ENCODE results near the gene CLCN5.
"Not testable (repeated sequence)": the region's sequence is repeated elsewhere in the genome, so short reads cannot be mapped to it uniquely, and the experiment has no call there.

Gene CLCN5

GRCh38 chrX:49996474-49996873 lies 74.1 kb downstream of the CLCN5 start:
- DNase-seq, result no peak

GRCh38 chrX:49999087-49999486 lies 76.7 kb downstream of the CLCN5 start:
- DNase-seq, result no peak

GRCh38 chrX:50000937-50001542 lies 78.6 kb downstream of the CLCN5 start:
- no peak for DNase-seq

DNA sequence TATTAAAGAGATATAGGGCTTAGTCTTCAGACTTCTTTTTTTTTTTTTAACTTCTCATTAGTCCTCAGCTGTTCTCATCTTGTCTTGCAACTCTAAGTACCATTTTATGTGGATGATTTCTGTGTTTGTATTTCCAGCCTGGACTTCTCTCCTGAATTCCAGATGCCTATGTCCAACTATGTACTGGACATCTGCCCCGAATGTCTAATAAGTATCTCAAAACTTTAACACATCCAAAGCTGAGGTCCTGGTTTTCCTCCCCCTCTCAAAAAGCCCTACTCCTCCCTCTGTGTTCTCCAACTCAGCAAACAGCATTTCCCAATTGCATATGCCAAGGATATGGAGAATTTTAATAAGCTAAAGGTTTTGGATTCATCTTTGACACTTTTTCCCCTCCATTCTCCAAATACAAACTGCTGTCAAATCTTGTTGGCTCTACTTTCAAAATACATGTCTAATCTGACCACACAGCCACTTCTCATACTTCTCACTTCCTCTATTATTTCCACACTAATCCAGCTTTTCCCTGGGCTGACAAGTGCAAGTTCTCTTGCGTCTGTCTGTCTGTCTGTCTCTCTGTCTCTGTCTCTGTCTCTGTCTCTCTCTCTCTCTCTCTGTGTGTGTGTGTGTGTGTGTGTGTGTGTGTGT lies 79.8 kb downstream of the CLCN5 start:
- no peak for DNase-seq

- no peak for DNase-seq
Observed at GRCh38 chrX:50003467-50003866, 81.1 kb downstream of the CLCN5 start.

DNA sequence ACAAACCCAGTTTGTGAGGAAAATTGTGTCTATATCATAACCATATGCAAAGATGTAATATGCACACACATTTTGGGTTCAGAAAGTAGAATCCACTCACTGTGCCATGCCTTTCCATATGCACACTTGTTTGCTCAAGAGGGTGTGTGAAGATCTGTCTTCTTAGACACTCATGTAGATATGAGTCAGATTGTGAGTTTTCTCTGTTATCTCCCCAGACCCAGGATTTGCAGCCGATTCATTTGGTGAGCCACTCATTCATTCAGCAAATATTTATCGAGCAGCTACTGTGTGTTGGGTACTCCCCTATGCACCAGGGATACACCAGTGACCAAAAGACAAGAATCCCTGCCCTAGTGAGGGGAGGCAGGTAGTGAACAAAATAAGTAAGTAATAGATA lies 81.5 kb downstream of the CLCN5 start:
- DNase-seq, result no peak

GRCh38 chrX:50025591-50025990 lies 103.2 kb downstream of the CLCN5 start:
- DNase-seq, result not testable (repeated sequence)

DNA sequence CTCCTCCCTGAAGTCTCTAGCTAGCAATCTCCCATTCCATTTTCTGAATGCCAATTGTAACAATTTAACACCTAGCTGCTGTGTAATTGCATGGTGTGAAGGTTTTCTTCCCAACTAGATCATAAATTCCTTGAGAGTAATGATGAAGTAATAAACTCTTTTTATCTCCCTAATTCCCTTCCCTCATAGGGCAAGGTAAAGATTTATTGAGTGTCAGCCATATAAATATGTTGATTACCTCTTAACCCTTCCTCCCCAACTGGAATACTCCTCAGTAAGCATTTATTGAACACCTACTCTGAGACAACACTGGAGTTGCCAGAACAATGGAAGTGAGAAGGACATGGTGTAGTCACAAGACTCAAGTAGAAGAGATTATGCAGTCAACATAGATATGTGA lies 112.7 kb downstream of the CLCN5 start:
- no peak for DNase-seq

GRCh38 chrX:50036426-50036825 lies 114.0 kb downstream of the CLCN5 start:
- no peak for DNase-seq

- DNase-seq, result no peak
Observed at GRCh38 chrX:50045823-50046222, 123.4 kb downstream of the CLCN5 start.

DNA sequence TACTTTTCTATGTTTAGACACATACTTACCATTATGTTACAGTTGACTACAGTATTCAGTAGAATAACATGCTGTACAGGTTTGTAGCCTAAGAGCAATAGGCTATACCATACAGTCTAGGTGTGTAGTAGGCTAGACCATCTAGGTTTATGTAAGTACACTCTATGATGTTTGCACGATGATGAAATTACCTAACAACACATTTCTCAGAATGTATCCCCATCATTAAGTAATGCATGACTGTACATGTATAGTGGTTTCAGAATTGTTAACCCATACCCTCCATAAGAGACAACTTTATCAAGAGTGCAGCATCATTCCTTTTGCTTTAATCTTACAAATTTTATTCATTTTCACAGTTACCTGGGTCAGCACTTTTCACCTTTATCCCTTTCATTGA lies 126.8 kb downstream of the CLCN5 start:
- DNase-seq, result no peak

- no peak for DNase-seq
Observed at GRCh38 chrX:50054147-50054546, 131.8 kb downstream of the CLCN5 start.

DNA sequence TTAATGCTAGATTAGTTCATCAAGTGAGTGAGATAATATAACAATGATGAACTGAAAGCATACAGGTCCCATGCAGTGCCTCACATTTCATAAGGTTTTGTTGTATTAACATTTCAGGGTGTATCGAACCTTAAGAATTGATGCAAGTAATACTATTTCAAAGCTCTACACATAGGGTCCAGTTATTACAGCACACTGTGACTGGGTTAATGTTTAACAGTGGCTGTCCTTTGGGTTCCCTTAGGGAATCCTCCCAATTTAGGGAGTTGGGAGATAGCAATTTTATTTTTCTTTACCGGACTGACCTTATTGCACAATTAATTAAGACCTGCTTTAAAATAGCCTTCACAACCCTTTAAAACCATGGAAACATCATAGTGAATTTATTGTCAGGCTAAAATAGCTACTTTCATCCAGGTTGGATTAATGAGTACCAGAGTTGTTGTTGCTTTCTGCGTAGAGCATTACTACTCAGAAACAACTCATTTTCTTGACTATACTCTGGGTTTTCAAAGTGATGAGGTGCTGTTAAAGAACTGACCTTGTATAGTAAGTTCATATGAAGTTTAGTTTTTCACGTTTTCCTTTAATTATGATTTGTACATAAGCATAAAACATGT lies 144.0 kb downstream of the CLCN5 start:
- DNase-seq, result no peak

DNA sequence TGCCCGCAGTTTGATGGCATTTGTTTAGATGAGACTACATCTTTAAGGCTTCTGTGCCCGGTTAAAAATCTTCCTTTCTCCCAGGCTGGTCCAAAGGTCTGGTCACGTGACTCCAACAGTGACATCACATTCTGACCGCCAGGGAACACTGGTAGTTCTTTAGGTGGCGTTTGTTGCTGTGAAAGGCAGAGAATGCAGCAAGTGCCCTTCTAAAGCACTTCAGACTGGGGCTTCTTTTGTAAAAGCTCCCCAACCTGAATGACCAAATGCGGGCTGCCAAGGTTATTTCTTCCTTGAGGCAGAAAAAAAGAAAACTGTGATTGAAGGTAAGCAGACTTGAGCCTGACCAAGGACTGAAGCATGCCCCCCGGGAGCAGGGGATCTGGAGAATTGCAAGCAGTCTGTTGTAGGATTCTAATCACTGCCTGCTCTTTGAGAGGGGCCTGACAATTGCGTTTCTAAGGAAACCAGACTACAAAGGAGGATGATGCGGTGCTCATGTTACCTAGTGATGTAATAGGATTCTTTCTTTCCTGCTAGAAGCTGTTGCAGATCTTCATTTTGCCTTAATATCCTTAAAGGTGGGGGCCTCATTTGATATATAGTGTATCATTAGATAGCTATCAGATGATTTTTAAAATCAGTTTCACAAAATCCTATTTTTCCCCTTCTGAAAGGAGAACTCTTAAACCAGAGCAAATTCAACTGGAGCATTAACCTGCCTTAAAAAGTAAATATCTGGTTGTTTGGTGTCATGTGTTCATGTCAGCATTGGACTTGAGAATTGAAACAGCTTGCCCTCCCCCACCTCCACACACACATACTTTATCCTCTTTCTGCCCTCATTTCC lies 145.3 kb downstream of the CLCN5 start:
- DNase-seq, result no peak

- DNase-seq, result no peak
Observed at GRCh38 chrX:50068285-50068563, 145.8 kb downstream of the CLCN5 start.

DNA sequence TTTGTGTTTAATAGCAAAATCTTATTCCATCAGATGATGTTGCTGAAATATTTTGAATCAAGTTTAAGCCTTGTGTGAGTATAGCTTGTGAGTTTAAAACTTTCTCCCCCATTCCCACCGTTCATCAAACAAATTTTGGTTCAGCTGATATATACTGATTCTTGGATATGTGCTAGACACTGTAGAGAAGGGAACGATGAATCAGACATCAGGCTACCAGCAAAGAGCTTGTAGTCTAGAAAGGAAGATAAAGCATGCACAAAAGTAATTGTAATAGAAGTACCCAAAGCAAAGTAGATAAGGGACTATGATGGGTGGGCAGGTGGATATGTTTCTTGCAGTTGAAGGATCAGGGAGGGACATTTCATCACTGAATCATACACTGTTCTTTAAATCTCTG lies 146.5 kb downstream of the CLCN5 start:
- no peak for DNase-seq

- DNase-seq, result no peak
Observed at GRCh38 chrX:50071494-50071893, 149.1 kb downstream of the CLCN5 start.

DNA sequence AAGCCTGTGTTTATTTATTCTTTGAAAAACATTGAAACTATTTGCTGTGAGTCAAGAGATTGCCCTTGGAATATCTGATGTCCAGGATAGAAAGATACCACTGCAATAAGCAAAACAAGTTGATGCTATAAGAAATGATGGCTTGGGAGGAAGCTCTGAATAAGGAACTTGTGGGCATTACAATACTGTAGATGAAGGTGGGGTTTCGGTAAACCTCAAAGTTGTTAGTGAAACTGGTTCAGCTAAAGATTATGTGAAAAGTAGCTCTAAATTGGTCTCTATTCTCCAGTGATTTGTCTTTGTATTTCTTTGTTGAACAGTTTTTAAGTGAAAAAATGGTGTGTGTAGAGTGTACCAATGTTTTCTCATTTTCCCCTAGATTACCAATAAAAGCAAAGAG lies 149.7 kb downstream of the CLCN5 start:
- no peak for DNase-seq

- DNase-seq, result no peak
Observed at GRCh38 chrX:50073601-50074000, 151.2 kb downstream of the CLCN5 start.

- no peak for DNase-seq
Observed at GRCh38 chrX:50075630-50076339, 153.4 kb downstream of the CLCN5 start.

DNA sequence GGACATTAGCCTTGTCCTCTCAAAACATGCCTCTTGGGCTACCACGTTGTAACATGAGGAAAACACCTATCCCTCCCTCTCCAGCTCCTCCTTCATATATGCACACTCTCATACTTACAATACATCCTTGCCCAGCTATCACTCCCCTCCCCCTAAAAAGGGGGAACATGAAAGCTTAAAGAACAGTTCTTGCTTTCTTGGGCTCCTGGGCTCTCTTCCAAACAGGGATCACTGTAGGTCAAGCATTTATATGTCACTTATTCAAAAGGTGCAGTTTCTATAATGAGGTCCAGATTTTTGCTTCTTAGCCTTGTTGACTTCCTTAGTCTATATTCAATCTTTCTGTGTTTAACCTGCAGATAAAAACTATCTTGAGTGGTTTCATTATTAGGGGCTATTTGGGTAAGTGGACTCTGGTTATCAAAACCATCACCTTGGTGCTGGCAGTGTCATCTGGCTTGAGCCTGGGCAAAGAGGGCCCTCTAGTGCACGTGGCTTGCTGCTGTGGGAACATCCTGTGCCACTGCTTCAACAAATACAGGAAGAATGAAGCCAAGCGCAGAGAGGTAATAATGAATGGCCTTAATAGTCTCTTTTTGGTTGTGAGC lies 159.0 kb downstream of the CLCN5 start:
- no peak for DNase-seq

DNA sequence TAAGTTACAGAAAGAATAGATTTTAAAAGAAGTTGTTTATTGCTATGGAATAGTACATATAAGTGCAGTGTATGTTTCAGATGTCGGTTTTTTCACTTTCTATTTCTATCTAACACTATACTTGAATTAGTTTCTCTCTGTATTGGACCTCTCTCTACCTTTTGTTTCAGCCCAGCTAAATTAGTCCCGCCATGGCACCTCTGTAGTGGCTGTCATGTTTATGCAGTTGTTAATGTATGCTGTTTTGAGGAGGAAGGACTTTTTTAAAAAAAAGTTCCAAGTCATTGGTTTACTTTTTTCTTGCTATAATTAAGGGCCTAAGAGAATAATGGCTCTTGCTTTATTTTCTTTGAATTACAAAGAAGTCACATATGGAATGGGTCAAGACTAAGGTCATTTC lies 160.3 kb downstream of the CLCN5 start:
- no peak for DNase-seq

DNA sequence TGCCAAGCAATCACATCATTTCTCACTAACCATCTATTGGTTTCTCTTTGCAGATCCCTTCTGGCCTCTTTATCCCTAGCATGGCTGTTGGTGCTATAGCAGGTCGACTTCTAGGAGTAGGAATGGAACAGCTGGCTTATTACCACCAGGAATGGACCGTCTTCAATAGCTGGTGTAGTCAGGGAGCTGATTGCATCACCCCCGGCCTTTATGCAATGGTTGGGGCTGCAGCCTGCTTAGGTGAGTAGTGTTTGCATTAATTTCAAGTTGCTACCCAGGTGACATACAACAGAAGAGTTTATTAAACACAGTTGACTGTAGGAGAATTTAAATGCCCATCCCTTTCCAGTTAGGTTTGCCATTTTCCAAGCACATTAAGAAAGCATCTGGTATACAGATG lies 166.2 kb downstream of the CLCN5 start:
- no peak for DNase-seq
